IMR-90 (cell line): ENCODE results near the gene NPSR1. TPM values are rescaled to one million over a fixed set of nuclear protein-coding genes. Genes with fewer than 3 reads are reported as not detected.

Experiments used
- ATAC-seq: fragments of 200-7000 bp; cut with Tn5 transposase; 2 replicates; pipeline ENCODE4 v1.9.1; 2020; ENCODE audit warnings: low read depth, mild to moderate bottlenecking, moderate library complexity
- BruUV-seq: library from RNA; stranded (reverse); fragments of 400-500 nt; replicated peaks from 2 replicates; lab custom pipeline; 2021; lab: Mats Ljungman, UMichigan
- CTCF ChIA-PET: fragments of 300-600 bp; formaldehyde crosslinking; extraction: SDS; loops from one replicate; lab custom pipeline; 2021; ENCODE audit warnings: antibody characterized with exemption; lab: Yijun Ruan, JAX
- POLR2A ChIA-PET: fragments of 300-600 bp; sonication (Branson Sonifier 250); formaldehyde crosslinking; loops from one replicate; lab custom pipeline; 2022; ENCODE audit warnings: antibody characterized with exemption; ENCODE audit not compliant: unreplicated experiment; lab: Charles Lee
- DNase-seq: peaks from one replicate; pipeline ENCODE4 v3.0.0; 2013
- H2AFZ ChIP-seq: replicated peaks from 2 replicates; pipeline ENCODE3; 2013; ENCODE audit warnings: low read length, mild to moderate bottlenecking; ENCODE audit not compliant: poor library complexity
- H2AK5ac ChIP-seq: 2 replicates; pipeline ENCODE4 v1.6.1; 2013; ENCODE audit warnings: low read depth, low read length, inconsistent platforms
- H2AK9ac ChIP-seq: replicated peaks from 2 replicates; pipeline ENCODE3; 2013; ENCODE audit warnings: mild to moderate bottlenecking, low read depth, low read length, moderate library complexity; ENCODE audit not compliant: poor library complexity
- H2BK120ac ChIP-seq: 2 replicates; pipeline ENCODE4 v1.6.1; 2013; ENCODE audit warnings: low read depth, low read length, inconsistent platforms
- H2BK15ac ChIP-seq: 3 replicates; pipeline ENCODE4 v1.6.1; 2013; ENCODE audit warnings: low read depth, low read length, inconsistent platforms
- H2BK20ac ChIP-seq: 2 replicates; pipeline ENCODE4 v1.6.1; 2013; ENCODE audit warnings: low read depth, mild to moderate bottlenecking, inconsistent platforms, low read length, moderate library complexity
- H2BK5ac ChIP-seq: 2 replicates; pipeline ENCODE4 v1.6.1; 2013; ENCODE audit warnings: mild to moderate bottlenecking, low read depth, low read length, inconsistent platforms; ENCODE audit not compliant: poor library complexity, severe bottlenecking
- H3K14ac ChIP-seq: replicated peaks from 2 replicates; pipeline ENCODE4 v1.6.1; 2013; ENCODE audit warnings: low read depth, low read length, inconsistent platforms
- H3K18ac ChIP-seq: 2 replicates; pipeline ENCODE4 v1.6.1; 2013; ENCODE audit warnings: low read depth, low read length, control low read depth
- H3K23ac ChIP-seq: 2 replicates; pipeline ENCODE4 v1.6.1; 2013; ENCODE audit warnings: low read depth, low read length, inconsistent platforms
- H3K27ac ChIP-seq: 2 replicates; pipeline ENCODE4 v1.5.1; 2013; ENCODE audit warnings: mild to moderate bottlenecking, control low read depth, low read length; ENCODE audit not compliant: insufficient read depth
- H3K27me3 ChIP-seq: 2 replicates; pipeline ENCODE4 v1.6.1; 2013; ENCODE audit warnings: low read length; ENCODE audit not compliant: control insufficient read depth, insufficient read depth
- H3K36me3 ChIP-seq: 2 replicates; pipeline ENCODE4 v1.6.1; 2013; ENCODE audit warnings: low read length, mixed read lengths; ENCODE audit not compliant: control insufficient read depth, insufficient read depth
- H3K4ac ChIP-seq: 2 replicates; pipeline ENCODE4 v1.6.1; 2013; ENCODE audit warnings: low read depth, low read length, inconsistent platforms
- H3K4me1 ChIP-seq: 2 replicates; pipeline ENCODE4 v1.6.1; 2013; ENCODE audit warnings: low read length, mixed read lengths; ENCODE audit not compliant: control insufficient read depth, insufficient read depth
- H3K4me2 ChIP-seq: 2 replicates; pipeline ENCODE4 v1.6.1; 2013; ENCODE audit warnings: low read depth, mild to moderate bottlenecking, control low read depth, low read length, moderate library complexity
- H3K4me3 ChIP-seq: 2 replicates; pipeline ENCODE4 v1.5.1; 2013; ENCODE audit warnings: low read depth, mild to moderate bottlenecking, control low read depth, low read length, moderate library complexity; ENCODE audit not compliant: insufficient read depth
- H3K56ac ChIP-seq: 2 replicates; pipeline ENCODE4 v1.6.1; 2013; ENCODE audit warnings: low read length, inconsistent platforms; ENCODE audit not compliant: insufficient read depth; ENCODE audit errors: extremely low read depth
- H3K79me1 ChIP-seq, 2 experiments: 2 replicates each; pipeline ENCODE4 v1.6.1; 2013; ENCODE audit warnings: low read length in 2 of 2, inconsistent platforms in 1 of 2, low read depth in 1 of 2
- H3K9ac ChIP-seq: 2 replicates; pipeline ENCODE4 v1.6.1; 2013; ENCODE audit warnings: low read depth, low read length, control low read depth
- H3K9me1 ChIP-seq: 2 replicates; pipeline ENCODE4 v1.6.1; 2013; ENCODE audit warnings: low read length, inconsistent platforms; ENCODE audit not compliant: insufficient read depth
- H3K9me3 ChIP-seq: 2 replicates; pipeline ENCODE4 v1.6.1; 2013; ENCODE audit warnings: low read length; ENCODE audit not compliant: control insufficient read depth, insufficient read depth
- H4K20me1 ChIP-seq: 2 replicates; pipeline ENCODE4 v1.6.1; 2013; ENCODE audit warnings: low read length, inconsistent platforms; ENCODE audit not compliant: insufficient read depth
- H4K5ac ChIP-seq: 2 replicates; pipeline ENCODE4 v1.6.1; 2013; ENCODE audit warnings: mild to moderate bottlenecking, low read depth, low read length, control low read depth
- H4K8ac ChIP-seq, 2 experiments: 2 replicates each; pipeline ENCODE4 v1.6.1; 2013; ENCODE audit warnings: low read depth in 2 of 2, low read length in 2 of 2, control low read depth in 1 of 2, inconsistent platforms in 1 of 2
- H4K91ac ChIP-seq: 2 replicates; pipeline ENCODE4 v1.6.1; 2013; ENCODE audit warnings: low read depth, low read length, inconsistent platforms; ENCODE audit not compliant: insufficient read depth
- BHLHE40 ChIP-seq: fragments of 150-350 bp; IDR thresholded peaks from 2 replicates; pipeline ENCODE4 v1.6.1; 2016; ENCODE audit warnings: mild to moderate bottlenecking, low read depth, low read length
- CEBPB ChIP-seq: IDR thresholded peaks from 2 replicates; pipeline ENCODE4 v1.6.1; 2012; ENCODE audit warnings: low read depth, low read length, improper control_type of control experiment
- CHD1 ChIP-seq: IDR thresholded peaks from 2 replicates; pipeline ENCODE4 v1.6.1; 2012; ENCODE audit warnings: low read depth, low read length, improper control_type of control experiment
- FOS ChIP-seq: fragments of 150-350 bp; IDR thresholded peaks from 2 replicates; pipeline ENCODE4 v1.6.1; 2016; ENCODE audit warnings: low read depth, low read length
- MAFK ChIP-seq: IDR thresholded peaks from 2 replicates; pipeline ENCODE4 v1.6.1; 2012; ENCODE audit warnings: low read depth, low read length, improper control_type of control experiment
- MAZ ChIP-seq: IDR thresholded peaks from 2 replicates; pipeline ENCODE4 v1.6.1; 2012; ENCODE audit warnings: low read depth, mild to moderate bottlenecking, low read length, improper control_type of control experiment, moderate library complexity, borderline replicate concordance
- MXI1 ChIP-seq: IDR thresholded peaks from 2 replicates; pipeline ENCODE4 v1.6.1; 2012; ENCODE audit warnings: low read depth, mild to moderate bottlenecking, low read length, moderate library complexity, borderline replicate concordance
- NFE2L2 ChIP-seq: fragments of 150-350 bp; IDR thresholded peaks from 2 replicates; pipeline ENCODE4 v1.6.1; 2016; ENCODE audit warnings: low read depth, mild to moderate bottlenecking, low read length
- POLR2A ChIP-seq: IDR thresholded peaks from 2 replicates; pipeline ENCODE4 v1.6.1; 2012; ENCODE audit warnings: mild to moderate bottlenecking, low read depth, low read length
- RAD21 ChIP-seq: IDR thresholded peaks from 2 replicates; pipeline ENCODE4 v1.6.1; 2012; ENCODE audit warnings: low read length, improper control_type of control experiment
- RCOR1 ChIP-seq: IDR thresholded peaks from 2 replicates; pipeline ENCODE4 v1.6.1; 2012; ENCODE audit warnings: mild to moderate bottlenecking, low read length, improper control_type of control experiment; ENCODE audit not compliant: insufficient replicate concordance
- RFX5 ChIP-seq: IDR thresholded peaks from 2 replicates; pipeline ENCODE4 v1.8.0; 2012; ENCODE audit warnings: low read depth, mild to moderate bottlenecking, low read length, moderate library complexity
- SMC3 ChIP-seq: fragments of 150-350 bp; IDR thresholded peaks from 2 replicates; pipeline ENCODE4 v1.6.1; 2016; ENCODE audit warnings: low read depth, mild to moderate bottlenecking, antibody characterized with exemption, low read length, moderate library complexity
- WGBS, 2 experiments: methylation state at CpG; one replicate each; pipeline versions ENCODE4 v1.1.5 to v1.1.7; 2013; ENCODE audit warnings: missing lambda C conversion rate in 2 of 2; ENCODE audit not compliant: insufficient read length in 1 of 2; ENCODE audit errors: extremely low coverage in 2 of 2; 5-methylcytosine and 5-hydroxymethylcytosine counted together
- dilution Hi-C: fragments of 300-500 bp; cut with HindIII; formaldehyde crosslinking; loops from one replicate; pipeline ENCODE4 v1.14.3; 2018; ENCODE audit warnings: low sequenced_read_pairs; ENCODE audit not compliant: unreplicated experiment
- in situ Hi-C: fragments of 300-500 bp; cut with MboI; formaldehyde crosslinking; loops from 3 replicates; pipeline ENCODE4 v1.14.3; 2019; ENCODE audit warnings: low sequenced_read_pairs, inconsistent platforms, mixed read lengths
- intact Hi-C: fragments of 100-400 bp; cut with micrococcal nuclease; formaldehyde crosslinking; loops from 2 replicates; pipeline ENCODE4 v1.10.0; 2022
- polyA plus RNA-seq, 3 experiments: library from polyadenylated mRNA; depleted of rRNA; stranded (reverse); fragments of >200 nt; gene quantifications; 2 replicates each; pipeline ENCODE4 v1.2.3, GENCODE V29; 2012; ENCODE audit warnings: low replicate concordance in 1 of 3
- total RNA-seq: library from RNA; depleted of rRNA; stranded (reverse); fragments of >200 nt; gene quantifications from 2 replicates; pipeline ENCODE4 v1.2.3, GENCODE V29; 2012
- TF ChIP-seq, protein P1 (sequence below): fragments of 150-350 bp; IDR thresholded peaks from 2 replicates; pipeline ENCODE4 v1.6.1; 2017; ENCODE audit warnings: mild to moderate bottlenecking, antibody characterized with exemption, low read length, low read depth
- TF ChIP-seq, protein P2 (sequence below): conservative IDR thresholded peaks from 2 replicates; pipeline ENCODE4 v1.5.1; 2012; ENCODE audit warnings: mild to moderate bottlenecking, low read depth, low read length, improper control_type of control experiment
- TF ChIP-seq, protein P3 (sequence below): fragments of 150-350 bp; IDR thresholded peaks from 2 replicates; pipeline ENCODE4 v1.6.1; 2016; ENCODE audit warnings: low read depth, mild to moderate bottlenecking, low read length, moderate library complexity, borderline replicate concordance

Gene NPSR1
- total and polyA plus RNA-seq, 2 of the 4 experiments (the other 2 are of a cell fraction): not detected

DNA sequence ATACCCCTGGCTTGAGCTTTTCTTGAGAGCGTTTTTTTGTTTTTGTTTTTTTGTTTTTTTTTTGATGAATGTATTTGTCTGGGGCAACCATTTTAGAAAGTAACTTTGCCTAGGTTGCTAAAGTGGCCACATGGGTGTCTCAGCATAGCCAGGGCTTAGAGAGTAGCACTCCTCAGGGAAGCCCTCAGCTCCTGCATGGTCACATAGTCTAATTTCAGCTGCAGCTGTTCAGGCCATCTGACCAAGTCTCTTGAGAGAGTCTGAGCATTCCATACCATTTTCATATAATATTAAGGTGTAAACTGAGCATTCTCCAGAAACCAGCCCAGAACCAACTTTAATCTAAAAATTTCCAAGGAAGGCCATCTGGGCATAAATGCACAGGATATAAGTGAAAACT lies 186.4 kb downstream of the NPSR1 start:
- no peak overlapping the region for H2AFZ ChIP-seq
- no peak overlapping the region for H3K18ac ChIP-seq
- in situ Hi-C loops: no loop called here
- ChIA-PET POLR2A (no interaction called here), CTCF (no interaction called here)
- no peak overlapping the region for H3K9ac ChIP-seq
- H2BK15ac ChIP-seq: no peak overlapping the region
- no peak overlapping the region for H4K5ac ChIP-seq
- no peak overlapping the region for H3K56ac ChIP-seq
- H3K36me3 ChIP-seq: no peaks in the 10 kb centered on the region
- no peak overlapping the region for H3K27ac ChIP-seq
- H4K8ac ChIP-seq: no peak overlapping the region
- no peak overlapping the region for H3K4ac ChIP-seq
- H4K91ac ChIP-seq: no peak overlapping the region
- dilution Hi-C loops: no loop called here
- no peak for TF ChIP-seq POLR2A
- no peak for TF ChIP-seq CEBPB
- TF ChIP-seq, protein P1, sequence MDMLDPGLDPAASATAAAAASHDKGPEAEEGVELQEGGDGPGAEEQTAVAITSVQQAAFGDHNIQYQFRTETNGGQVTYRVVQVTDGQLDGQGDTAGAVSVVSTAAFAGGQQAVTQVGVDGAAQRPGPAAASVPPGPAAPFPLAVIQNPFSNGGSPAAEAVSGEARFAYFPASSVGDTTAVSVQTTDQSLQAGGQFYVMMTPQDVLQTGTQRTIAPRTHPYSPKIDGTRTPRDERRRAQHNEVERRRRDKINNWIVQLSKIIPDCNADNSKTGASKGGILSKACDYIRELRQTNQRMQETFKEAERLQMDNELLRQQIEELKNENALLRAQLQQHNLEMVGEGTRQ: no peak
- no peak for TF ChIP-seq RCOR1
- no peak for TF ChIP-seq SMC3
- TF ChIP-seq MXI1: no peak
- TF ChIP-seq MAFK: no peak
- no peak for TF ChIP-seq RFX5
- no peak for TF ChIP-seq NFE2L2
- TF ChIP-seq, protein P2, sequence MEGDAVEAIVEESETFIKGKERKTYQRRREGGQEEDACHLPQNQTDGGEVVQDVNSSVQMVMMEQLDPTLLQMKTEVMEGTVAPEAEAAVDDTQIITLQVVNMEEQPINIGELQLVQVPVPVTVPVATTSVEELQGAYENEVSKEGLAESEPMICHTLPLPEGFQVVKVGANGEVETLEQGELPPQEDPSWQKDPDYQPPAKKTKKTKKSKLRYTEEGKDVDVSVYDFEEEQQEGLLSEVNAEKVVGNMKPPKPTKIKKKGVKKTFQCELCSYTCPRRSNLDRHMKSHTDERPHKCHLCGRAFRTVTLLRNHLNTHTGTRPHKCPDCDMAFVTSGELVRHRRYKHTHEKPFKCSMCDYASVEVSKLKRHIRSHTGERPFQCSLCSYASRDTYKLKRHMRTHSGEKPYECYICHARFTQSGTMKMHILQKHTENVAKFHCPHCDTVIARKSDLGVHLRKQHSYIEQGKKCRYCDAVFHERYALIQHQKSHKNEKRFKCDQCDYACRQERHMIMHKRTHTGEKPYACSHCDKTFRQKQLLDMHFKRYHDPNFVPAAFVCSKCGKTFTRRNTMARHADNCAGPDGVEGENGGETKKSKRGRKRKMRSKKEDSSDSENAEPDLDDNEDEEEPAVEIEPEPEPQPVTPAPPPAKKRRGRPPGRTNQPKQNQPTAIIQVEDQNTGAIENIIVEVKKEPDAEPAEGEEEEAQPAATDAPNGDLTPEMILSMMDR: no peak
- TF ChIP-seq, protein P3, sequence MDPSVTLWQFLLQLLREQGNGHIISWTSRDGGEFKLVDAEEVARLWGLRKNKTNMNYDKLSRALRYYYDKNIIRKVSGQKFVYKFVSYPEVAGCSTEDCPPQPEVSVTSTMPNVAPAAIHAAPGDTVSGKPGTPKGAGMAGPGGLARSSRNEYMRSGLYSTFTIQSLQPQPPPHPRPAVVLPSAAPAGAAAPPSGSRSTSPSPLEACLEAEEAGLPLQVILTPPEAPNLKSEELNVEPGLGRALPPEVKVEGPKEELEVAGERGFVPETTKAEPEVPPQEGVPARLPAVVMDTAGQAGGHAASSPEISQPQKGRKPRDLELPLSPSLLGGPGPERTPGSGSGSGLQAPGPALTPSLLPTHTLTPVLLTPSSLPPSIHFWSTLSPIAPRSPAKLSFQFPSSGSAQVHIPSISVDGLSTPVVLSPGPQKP: no peak
- no peak for TF ChIP-seq MAZ
- TF ChIP-seq CHD1: no peak
- TF ChIP-seq FOS: no peak
- TF ChIP-seq BHLHE40: no peak
- no peak for TF ChIP-seq RAD21
- no peak overlapping the region for H3K14ac ChIP-seq
- H3K4me2 ChIP-seq: no peak overlapping the region
- no peak overlapping the region for H3K23ac ChIP-seq
- no peaks in the 10 kb centered on the region for H3K9me1 ChIP-seq
- H3K4me1 ChIP-seq: no peaks in the 10 kb centered on the region
- H3K79me1 ChIP-seq: no peaks in the 10 kb centered on the region
- no CpG with 5 or more reads among the region's 1 CpG for WGBS, 2 experiments
- intact Hi-C loops: no loop called here
- H2AK9ac ChIP-seq: no peak overlapping the region
- no peak for ATAC-seq
- no peak overlapping the region for H2BK20ac ChIP-seq
- H3K4me3 ChIP-seq: no peak overlapping the region
- H2BK5ac ChIP-seq: no peak overlapping the region
- no TSS peak for BruUV-seq
- H3K9me3 ChIP-seq: no peaks in the 10 kb centered on the region
- no peaks in the 10 kb centered on the region for H3K27me3 ChIP-seq
- no peak overlapping the region for H2BK120ac ChIP-seq
- H2AK5ac ChIP-seq: no peak overlapping the region
- H4K20me1 ChIP-seq: no peaks in the 10 kb centered on the region
- no peak for DNase-seq
